GM23248 (cell line): ENCODE results near the gene MED20. TPM values are rescaled to one million over a fixed set of nuclear protein-coding genes. Genes with fewer than 3 reads are reported as not detected.
A peak's percentile ranks its signal among the peaks of the same experiment; 100 is the strongest.
"Not testable (repeated sequence)": the region's sequence is repeated elsewhere in the genome, so short reads cannot be mapped to it uniquely, and the experiment has no call there.

ENCODE experiments used
- DNase-seq: peaks from one replicate; pipeline ENCODE4 v3.0.0-alpha.2; 2015
- H2AFZ ChIP-seq: fragments of 200-600 bp; sonication (generic); 2 replicates; pipeline ENCODE4 v1.6.1; 2016; ENCODE audit warnings: antibody characterized with exemption
- H3F3A ChIP-seq: fragments of 200-600 bp; sonication (generic); 2 replicates; pipeline ENCODE4 v1.6.1; 2016; ENCODE audit warnings: mild to moderate bottlenecking, antibody characterized with exemption, mixed run types; ENCODE audit not compliant: insufficient read depth
- H3K27ac ChIP-seq: fragments of 200-600 bp; sonication (generic); 2 replicates; pipeline ENCODE4 v1.5.1; 2016; ENCODE audit warnings: mild to moderate bottlenecking
- H3K27me3 ChIP-seq: fragments of 200-600 bp; sonication (generic); replicated peaks from 2 replicates; pipeline ENCODE4 v1.6.1; 2016; ENCODE audit warnings: mild to moderate bottlenecking; ENCODE audit not compliant: insufficient read depth
- H3K36me3 ChIP-seq: fragments of 200-600 bp; sonication (generic); 2 replicates; pipeline ENCODE4 v1.6.1; 2016; ENCODE audit warnings: low read depth, mild to moderate bottlenecking
- H3K4me1 ChIP-seq: fragments of 200-600 bp; sonication (generic); 2 replicates; pipeline ENCODE4 v1.6.1; 2016; ENCODE audit warnings: mild to moderate bottlenecking; ENCODE audit not compliant: insufficient read depth
- H3K4me2 ChIP-seq: fragments of 200-600 bp; sonication (generic); one replicate; pipeline ENCODE4 v1.6.1; 2016; ENCODE audit warnings: mild to moderate bottlenecking; ENCODE audit not compliant: unreplicated experiment
- H3K4me3 ChIP-seq: fragments of 200-600 bp; sonication (generic); 2 replicates; pipeline ENCODE4 v1.5.1; 2016; ENCODE audit warnings: mild to moderate bottlenecking
- H3K79me2 ChIP-seq: fragments of 200-600 bp; sonication (generic); 2 replicates; pipeline ENCODE4 v1.6.1; 2016; ENCODE audit warnings: mild to moderate bottlenecking; ENCODE audit not compliant: insufficient read depth
- H3K9ac ChIP-seq: fragments of 200-600 bp; sonication (generic); 2 replicates; pipeline ENCODE4 v1.6.1; 2016; ENCODE audit warnings: mild to moderate bottlenecking
- H3K9me2 ChIP-seq: fragments of 200-600 bp; sonication (generic); 2 replicates; pipeline ENCODE4 v1.6.1; 2016; ENCODE audit warnings: mixed run types, mild to moderate bottlenecking, moderate library complexity; ENCODE audit not compliant: insufficient read depth
- H3K9me3 ChIP-seq: fragments of 200-600 bp; sonication (generic); one replicate; pipeline ENCODE4 v1.6.1; 2017; ENCODE audit warnings: low read depth
- H4K20me1 ChIP-seq: fragments of 200-600 bp; sonication (generic); 2 replicates; pipeline ENCODE4 v1.6.0; 2016; ENCODE audit not compliant: insufficient read depth
- EZH2 ChIP-seq: fragments of 200-600 bp; sonication (generic); IDR thresholded peaks from 2 replicates; pipeline ENCODE4 v1.6.1; 2018; ENCODE audit warnings: antibody characterized with exemption, mild to moderate bottlenecking; ENCODE audit not compliant: insufficient read depth, poor library complexity, severe bottlenecking
- EZH2phosphoT487 ChIP-seq: fragments of 200-600 bp; sonication (generic); IDR thresholded peaks from 2 replicates; pipeline ENCODE4 v1.6.1; 2018; ENCODE audit warnings: antibody characterized with exemption, moderate library complexity, mild to moderate bottlenecking, low read depth; ENCODE audit not compliant: insufficient read depth
- WGBS, 2 experiments: methylation state at CpG; one replicate each; pipeline ENCODE4 v1.1.6; 2015 to 2017; ENCODE audit warnings: low lambda C conversion rate in 2 of 2, low coverage in 1 of 2; ENCODE audit errors: missing lambda C conversion rate in 2 of 2; 5-methylcytosine and 5-hydroxymethylcytosine counted together
- in situ Hi-C: fragments of 300-500 bp; cut with MboI; formaldehyde crosslinking; loops from 2 replicates; pipeline ENCODE4 v1.15.0; 2020
- polyA plus RNA-seq: library from polyadenylated mRNA; unstranded; fragments of >200 nt; fragmentation: Nextera tagmentation; extraction: Ambion mirVana; gene quantifications from 2 replicates; pipeline ENCODE4 v1.2.1, GENCODE V29; 2016
- total RNA-seq: library from RNA; depleted of rRNA; stranded (reverse); fragments of >200 nt; shearing (Covaris generic); gene quantifications from 2 replicates; pipeline ENCODE4 v1.2.3, GENCODE V29; 2014

MED20 gene
- total and polyA plus RNA-seq, 2 experiments from 2014 or later: 24.2 to 30.6 TPM

DNA sequence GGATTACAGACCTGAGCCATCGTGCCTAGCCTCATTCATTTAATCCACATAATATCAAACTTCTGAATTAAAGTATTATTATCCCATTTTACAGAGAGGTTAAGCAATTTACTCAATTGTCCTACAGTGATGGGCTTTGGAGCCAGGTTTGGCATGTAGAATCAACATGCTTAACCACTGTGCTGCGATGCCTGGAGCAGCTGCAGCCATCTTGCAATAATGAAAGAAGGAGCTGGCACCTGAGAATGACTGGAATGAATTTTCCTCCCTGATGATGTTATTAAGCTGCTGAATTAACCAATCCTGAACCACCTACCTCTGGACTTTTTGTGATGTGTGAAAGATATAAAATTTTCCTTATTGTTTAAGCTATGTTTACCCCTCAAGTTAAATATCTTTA, 33.7 kb upstream of the MED20 start:
- in situ Hi-C loops: no loop called here
- Histone ChIP-seq H3K27me3 (no peaks in the 10 kb centered on the region), H3K4me3 (no peak overlapping the region), H3K4me1 (no peaks in the 10 kb centered on the region), H3K9me2 (no peaks in the 10 kb centered on the region), H3K36me3 (no peaks in the 10 kb centered on the region), H3K4me2 (no peak overlapping the region), H3K9me3 (no peaks in the 10 kb centered on the region), H3F3A (no peaks in the 10 kb centered on the region), H3K79me2 (no peaks in the 10 kb centered on the region), H3K27ac (no peak overlapping the region), H4K20me1 (no peaks in the 10 kb centered on the region), H3K9ac (no peak overlapping the region), H2AFZ (no peak overlapping the region)
- no peak for DNase-seq
- 94% methylated on average over 2 of the region's 2 CpGs for WGBS, 2 experiments
- TF ChIP-seq EZH2phosphoT487 (no peak), EZH2 (no peak)

DNA sequence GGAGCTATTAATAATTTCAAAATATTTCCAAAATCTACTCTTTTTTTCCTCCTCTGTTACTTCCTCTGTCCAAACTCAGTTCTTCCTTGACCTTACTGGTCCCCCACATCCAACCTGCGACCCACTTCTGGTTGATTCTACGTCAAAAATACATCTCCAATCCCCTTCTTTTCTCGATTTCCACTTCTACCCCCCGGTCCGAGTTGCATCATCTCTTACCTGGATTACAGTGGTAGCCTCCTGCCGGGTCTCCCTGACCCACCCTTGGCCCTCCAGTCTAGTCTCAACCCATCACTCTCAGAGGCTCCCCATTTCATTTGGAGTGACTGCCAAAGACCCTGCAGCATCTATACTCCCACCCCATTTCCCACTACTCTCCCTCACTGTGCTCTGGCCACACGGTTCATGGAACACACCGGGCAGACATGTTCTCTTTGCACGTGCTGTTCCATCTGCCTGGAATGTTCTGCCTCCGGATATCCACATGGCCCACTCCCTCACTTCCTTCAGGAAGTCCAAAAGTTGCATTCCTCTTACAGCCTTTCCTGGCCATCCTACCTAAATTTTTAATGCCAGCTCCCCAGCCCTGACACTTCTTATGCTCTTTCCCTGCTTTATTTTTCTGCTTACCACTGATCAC, 26.8 kb upstream of the MED20 start:
- Histone ChIP-seq H3K27me3 (no peaks in the 10 kb centered on the region), H3K27ac (no peak overlapping the region), H3K4me1 (peaks cover 1% of the 10 kb centered on the region; the same call in 1 of the 2 replicates), H3K4me2 (no peak overlapping the region), H3K9me2 (no peaks in the 10 kb centered on the region), H4K20me1 (no peaks in the 10 kb centered on the region), H3K79me2 (no peaks in the 10 kb centered on the region), H3K9me3 (no peaks in the 10 kb centered on the region), H3F3A (0 out of 2 replicates have a peak, but pooled peaks cover 8% of the 10 kb centered on the region), H3K36me3 (no peaks in the 10 kb centered on the region), H3K9ac (no peak overlapping the region), H2AFZ (no peak overlapping the region), H3K4me3 (no peak overlapping the region)
- TF ChIP-seq EZH2phosphoT487 (no peak), EZH2 (no peak)
- in situ Hi-C loops: no loop called here
- WGBS, 2 experiments: 77 to 84% methylated on average over 10 of the region's 10 CpGs
- DNase-seq: no peak

DNA sequence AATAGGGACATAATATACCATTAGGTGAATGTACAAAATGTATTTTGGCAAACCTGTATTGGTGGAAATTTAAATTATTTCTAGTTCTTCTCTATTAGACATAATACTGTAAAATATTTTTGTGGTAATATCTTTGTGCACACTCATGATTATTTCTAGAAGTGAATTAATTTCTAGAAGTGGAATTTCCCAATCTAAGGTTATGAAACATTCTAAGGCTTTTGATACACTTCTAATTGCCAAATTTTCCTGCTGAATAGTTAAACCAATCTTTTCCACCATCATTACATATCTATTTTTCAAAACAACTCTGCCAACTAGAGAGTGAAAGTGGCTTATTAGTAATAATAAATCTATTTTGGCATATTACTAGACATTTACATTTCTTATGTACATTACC, 22.5 kb upstream of the MED20 start:
- Histone ChIP-seq H2AFZ (no peak overlapping the region), H3K27ac (no peak overlapping the region), H3K4me3 (no peak overlapping the region), H3K4me1 (peaks cover 25% of the 10 kb centered on the region), H3K27me3 (no peaks in the 10 kb centered on the region), H3K9ac (no peak overlapping the region), H3K4me2 (no peak overlapping the region), H3K79me2 (peaks cover 30% of the 10 kb centered on the region), H3K9me3 (no peaks in the 10 kb centered on the region), H4K20me1 (no peaks in the 10 kb centered on the region), H3K36me3 (no peaks in the 10 kb centered on the region), H3F3A (peaks cover 28% of the 10 kb centered on the region), H3K9me2 (no peaks in the 10 kb centered on the region)
- in situ Hi-C loops: no loop called here
- TF ChIP-seq EZH2: no peak
- no peak for TF ChIP-seq EZH2phosphoT487
- DNase-seq: no peak

DNA sequence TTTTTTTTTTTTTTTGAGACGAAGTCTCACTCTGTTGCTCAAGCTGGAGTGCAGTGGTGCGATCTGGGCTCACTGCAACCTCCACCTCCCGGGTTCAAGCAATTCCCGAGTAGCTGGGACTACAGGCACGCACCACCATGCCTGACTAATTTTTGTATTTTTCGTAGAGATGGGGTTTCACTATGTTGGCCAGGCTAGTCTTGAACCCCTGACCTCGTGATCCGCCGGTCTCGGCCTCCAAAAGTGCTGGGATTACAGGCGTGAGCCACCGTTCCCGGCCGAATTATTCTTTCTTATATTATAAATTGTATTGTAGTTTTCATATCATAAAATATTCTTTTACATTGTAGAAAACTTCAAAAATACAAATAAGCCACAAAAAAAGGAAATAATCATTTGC, 21.9 kb upstream of the MED20 start:
- DNase-seq, H3K27me3 ChIP-seq, H3K36me3 ChIP-seq, in situ Hi-C loops, H3K9me3 ChIP-seq, H3K4me3 ChIP-seq, H3K9me2 ChIP-seq, H4K20me1 ChIP-seq, H3K9ac ChIP-seq: not testable (repeated sequence)
- Histone ChIP-seq H3K27ac (peak overlapping the region; percentile 77; the same call in 1 of the 2 replicates), H3K79me2 (peaks cover 36% of the 10 kb centered on the region), H3K4me1 (peaks cover 31% of the 10 kb centered on the region), H3K4me2 (peak overlapping the region; percentile 83), H3F3A (peaks cover 28% of the 10 kb centered on the region), H2AFZ (peak overlapping the region; percentile 88; the same call in 1 of the 2 replicates)
- WGBS, 2 experiments: 89 to 91% methylated on average over 14 of the region's 14 CpGs
